ENCODE measurements around the gene SMPD4. TPM values are rescaled to one million over a fixed set of nuclear protein-coding genes. Genes with fewer than 3 reads are reported as not detected.
"Not testable (repeated sequence)": the region's sequence is repeated elsewhere in the genome, so short reads cannot be mapped to it uniquely, and the experiment has no call there.

The SMPD4 gene
- total RNA-seq, 5 donors from 2014 or later (not counting 1 experiment from before 2014, with no cell fraction given), result 56.3 to 75.7 (median 62.9) TPM

DNA sequence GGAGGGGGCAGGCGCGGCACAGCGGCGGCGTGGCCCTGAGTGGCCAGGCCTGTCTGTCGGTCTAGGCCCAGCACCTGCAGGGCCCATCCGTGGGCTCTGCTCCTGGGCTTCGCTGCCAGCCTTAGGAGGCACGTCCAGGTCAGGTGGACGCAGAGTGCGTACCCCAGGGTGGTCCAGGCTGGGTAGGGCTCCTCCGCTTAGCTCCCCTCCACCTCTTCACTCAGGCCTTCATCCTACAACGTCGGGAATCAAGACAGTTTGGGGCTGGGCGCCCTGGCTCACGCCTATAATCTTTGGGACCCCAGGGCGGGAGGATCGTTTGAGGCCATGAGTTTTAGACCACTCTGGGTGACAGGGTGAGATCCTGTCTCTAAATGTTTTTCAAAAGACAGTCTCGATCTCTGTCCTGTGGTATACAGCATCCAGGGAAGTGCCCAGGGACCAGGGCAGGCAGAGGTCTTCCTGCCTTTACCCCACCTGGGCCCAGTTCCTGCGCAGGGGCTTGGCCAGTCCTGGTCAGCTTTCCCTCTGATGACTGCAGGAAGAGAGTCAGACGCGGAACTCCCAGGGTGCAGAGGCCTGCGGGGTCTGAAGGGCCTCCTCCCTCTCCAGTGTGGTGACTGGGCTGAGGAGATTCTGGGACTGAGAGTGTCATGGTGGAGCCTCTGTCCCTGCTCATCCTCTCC lies 1.6 kb upstream of the SMPD4 start:
- WGBS (ENCODE audit: insufficient coverage), result 23% methylated on average over 14 of the region's 23 CpGs
- H3K27me3 Mint-ChIP-seq; ATAC-seq (replicated peaks in 1 of 4); H3K27me3 ChIP-seq (replicated peaks in 1 of 2; ENCODE audit: control insufficient read depth in 2 of 2, extremely low read depth in 1 of 2, insufficient read depth in 2 of 2, low read length in 1 of 2); H3K36me3 Mint-ChIP-seq; H3K9me3 ChIP-seq; H3K9me3 Mint-ChIP-seq; POLR2A ChIA-PET; H3K36me3 ChIP-seq (ENCODE audit: control insufficient read depth in 2 of 2, extremely low read depth in 1 of 2, insufficient read depth in 1 of 2, low read length in 1 of 2): not testable (repeated sequence)
- Mint-ChIP-seq H3K27ac (peak overlapping the region; percentile 27 to 82), H3K4me3 (peak overlapping the region; percentile 71 to 78 (median 72)), H3K4me1 (peaks cover 15 to 35% (median 30%) of the 10 kb centered on the region in 3 donors)
- Histone ChIP-seq H3K27ac (ENCODE audit: low read length) (peak overlapping the region; percentile 38), H3K4me3 (ENCODE audit: control insufficient read depth in 1 of 2, extremely low read depth in 1 of 2, low read length in 1 of 2) (peak overlapping the region; percentile 40 to 47), H3K4me1 (ENCODE audit: control insufficient read depth in 1 of 2, extremely low read depth in 1 of 2, insufficient read depth in 2 of 2, low read length in 2 of 2) (peaks cover 8 to 36% of the 10 kb centered on the region in 2 experiments)
- peak in 3 of 35 experiments; percentile 11 to 16 (median 15) for DNase-seq
- CTCF ChIA-PET, result interaction anchor here in 1 of 2 donors (0.5 kb wide), 1 partner anchor 611 kb away, joined by 3 read pairs; no protein-coding TSS in a partner anchor

DNA sequence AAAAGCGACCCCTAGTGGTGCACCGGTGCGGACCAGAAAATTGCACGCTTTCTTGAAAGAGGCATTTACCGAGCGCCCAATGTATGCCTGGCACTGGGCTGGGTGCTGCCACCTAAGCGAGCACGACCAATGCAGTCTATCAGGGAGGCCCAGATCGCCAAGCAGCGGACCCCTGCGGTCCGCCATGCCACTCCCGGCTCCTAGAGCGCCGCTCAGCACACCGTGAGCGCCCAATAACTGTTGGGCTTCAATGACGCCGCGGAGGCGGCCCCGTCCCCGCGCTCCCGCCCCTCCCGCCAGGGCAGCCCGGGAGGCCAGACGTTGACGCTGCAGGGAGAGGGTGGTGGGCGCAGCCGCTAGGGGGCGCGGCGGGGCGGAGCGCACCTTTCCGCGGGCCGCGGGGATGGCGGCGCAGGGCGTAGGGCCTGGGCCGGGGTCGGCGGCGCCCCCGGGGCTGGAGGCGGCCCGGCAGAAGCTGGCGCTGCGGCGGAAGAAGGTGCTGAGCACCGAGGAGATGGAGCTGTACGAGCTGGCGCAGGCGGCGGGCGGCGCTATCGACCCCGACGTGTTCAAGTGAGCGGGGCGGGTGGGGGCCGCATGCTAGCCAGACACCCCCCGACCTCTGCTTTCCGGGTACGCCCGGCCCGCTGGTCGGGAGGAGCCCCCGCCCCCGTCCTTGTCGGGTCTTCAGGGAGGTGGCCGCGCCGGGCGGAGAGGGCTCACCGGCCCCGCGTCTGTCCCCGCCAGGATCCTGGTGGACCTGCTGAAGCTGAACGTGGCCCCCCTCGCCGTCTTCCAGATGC lies 679 bp upstream of the SMPD4 start, which contains the start of gene MZT2B:
MZT2B (plus strand) TSS at position 383 of the 803 bp plus-strand sequence; CDS start at position 404, 21 bp downstream.
- Mint-ChIP-seq H3K4me1 (peaks cover 18 to 39% (median 30%) of the 10 kb centered on the region in 3 donors), H3K27ac (peak within 1 kb of the TSS; percentile 92 to 95), H3K4me3 (peak within 1 kb of the TSS; percentile 89 to 92 (median 89))
- H3K9me3 Mint-ChIP-seq; H3K36me3 Mint-ChIP-seq; H3K27me3 Mint-ChIP-seq; H3K9me3 ChIP-seq; H3K27me3 ChIP-seq (replicated peaks in 1 of 2; ENCODE audit: control insufficient read depth in 2 of 2, extremely low read depth in 1 of 2, insufficient read depth in 2 of 2, low read length in 1 of 2); H3K36me3 ChIP-seq (ENCODE audit: control insufficient read depth in 2 of 2, extremely low read depth in 1 of 2, insufficient read depth in 1 of 2, low read length in 1 of 2): not testable (repeated sequence)
- WGBS (ENCODE audit: insufficient coverage), result under 1% methylated on average over 72 of the region's 86 CpGs
- DNase-seq (peak; percentile 78 to 93 (median 86)), ATAC-seq (replicated peaks in 1 of 4) (peak; percentile 83 to 89 (median 86))
- peak within 1 kb of the TSS; percentile 88 for H3K27ac ChIP-seq (ENCODE audit: low read length)
- POLR2A ChIA-PET, result interaction anchor here (0.6 to 1.4 kb wide), 3 partner anchors 156 to 161 kb away, joined by 4 to 14 read pairs (median 7); partner anchors contain the start of gene IMP4 (in 2 of the 2)
- CTCF ChIA-PET, result interaction anchor here (0.5 to 2.2 kb wide), 9 partner anchors 124 to 1311 kb away, joined by 3 to 51 read pairs (median 4); partner anchors contain the start of gene IMP4 (in 1 of the 2)
- H3K4me3 ChIP-seq (ENCODE audit: control insufficient read depth in 1 of 2, extremely low read depth in 1 of 2, low read length in 1 of 2), result peak within 1 kb of the TSS; percentile 66 to 83
- peaks cover 8 to 36% of the 10 kb centered on the region in 2 experiments for H3K4me1 ChIP-seq (ENCODE audit: control insufficient read depth in 1 of 2, extremely low read depth in 1 of 2, insufficient read depth in 2 of 2, low read length in 2 of 2)

DNA sequence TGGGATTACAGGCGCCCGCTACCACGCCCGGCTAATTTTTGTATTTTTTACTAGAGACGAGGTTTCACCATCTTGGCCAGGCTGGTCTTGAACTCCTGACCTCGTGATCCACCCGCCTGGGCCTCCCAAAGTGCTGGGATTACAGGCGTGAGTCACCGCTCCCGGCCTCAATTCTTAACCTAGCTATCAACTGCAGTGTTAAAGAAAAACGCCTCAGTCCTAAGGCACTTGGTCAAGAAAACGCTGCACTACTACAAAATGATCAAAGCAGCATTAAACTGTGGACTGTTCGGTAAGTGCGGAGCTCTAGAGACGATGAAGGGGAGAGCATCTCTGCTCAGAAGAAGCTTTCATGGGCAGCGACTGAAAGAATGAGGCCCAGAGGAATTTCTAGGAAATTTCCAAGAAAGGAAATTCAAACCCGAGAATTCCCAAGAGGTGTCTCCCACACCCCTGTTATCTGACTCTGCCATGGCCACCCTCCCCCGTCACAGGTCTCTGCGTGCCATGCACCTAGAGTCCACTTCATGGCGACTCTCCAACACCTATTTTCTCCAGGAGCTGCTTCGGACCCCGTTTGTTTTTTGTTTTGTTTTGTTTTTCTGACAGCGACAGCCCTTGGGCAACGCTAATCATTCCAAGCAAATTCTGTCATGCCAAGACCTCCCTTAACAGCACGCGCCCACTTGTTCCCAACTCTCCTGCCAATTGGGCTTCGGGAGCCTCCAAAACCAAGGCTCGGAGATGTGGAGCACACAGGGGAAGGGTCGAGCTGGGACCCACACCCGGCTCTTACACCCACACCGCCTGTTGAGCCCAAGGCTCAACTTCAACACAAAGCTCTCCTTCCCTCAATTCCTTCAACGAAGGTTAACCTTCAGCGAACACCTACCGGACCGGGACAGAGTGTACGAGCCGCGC lies 738 bp downstream of the SMPD4 start:
- not testable (repeated sequence) for H3K9me3 Mint-ChIP-seq; DNase-seq; H3K27me3 Mint-ChIP-seq; ATAC-seq (replicated peaks in 1 of 4); H3K9me3 ChIP-seq; H3K27me3 ChIP-seq (replicated peaks in 1 of 2; ENCODE audit: control insufficient read depth in 2 of 2, extremely low read depth in 1 of 2, insufficient read depth in 2 of 2, low read length in 1 of 2); H3K36me3 Mint-ChIP-seq
- peak overlapping the region; percentile 92 to 95 for H3K27ac Mint-ChIP-seq
- peaks cover 0 to 12% of the 10 kb centered on the region in 2 donors for H3K36me3 ChIP-seq (ENCODE audit: control insufficient read depth in 2 of 2, extremely low read depth in 1 of 2, insufficient read depth in 1 of 2, low read length in 1 of 2)
- peaks cover 8 to 34% of the 10 kb centered on the region in 2 experiments for H3K4me1 ChIP-seq (ENCODE audit: control insufficient read depth in 1 of 2, extremely low read depth in 1 of 2, insufficient read depth in 2 of 2, low read length in 2 of 2)
- ChIA-PET POLR2A (interaction anchor here (0.6 to 1.4 kb wide), 6 partner anchors 146 to 899 kb away, joined by 3 to 14 read pairs (median 6); partner anchors contain the start of gene IMP4 (in 1 of the 2)), CTCF (interaction anchor here (0.6 to 2.2 kb wide), 11 partner anchors 12 to 308 kb away, joined by 3 to 51 read pairs (median 5); partner anchors contain the start of gene IMP4 (in 1 of the 2))
- H3K27ac ChIP-seq (ENCODE audit: low read length), result peak overlapping the region; percentile 88
- peak overlapping the region; percentile 89 to 92 (median 89) for H3K4me3 Mint-ChIP-seq
- peak overlapping the region; percentile 66 to 78 for H3K4me3 ChIP-seq (ENCODE audit: control insufficient read depth in 1 of 2, extremely low read depth in 1 of 2, low read length in 1 of 2)
- 25% methylated on average over 33 of the region's 38 CpGs for WGBS (ENCODE audit: insufficient coverage)
- H3K4me1 Mint-ChIP-seq, result peaks cover 18 to 33% (median 29%) of the 10 kb centered on the region in 3 donors

DNA sequence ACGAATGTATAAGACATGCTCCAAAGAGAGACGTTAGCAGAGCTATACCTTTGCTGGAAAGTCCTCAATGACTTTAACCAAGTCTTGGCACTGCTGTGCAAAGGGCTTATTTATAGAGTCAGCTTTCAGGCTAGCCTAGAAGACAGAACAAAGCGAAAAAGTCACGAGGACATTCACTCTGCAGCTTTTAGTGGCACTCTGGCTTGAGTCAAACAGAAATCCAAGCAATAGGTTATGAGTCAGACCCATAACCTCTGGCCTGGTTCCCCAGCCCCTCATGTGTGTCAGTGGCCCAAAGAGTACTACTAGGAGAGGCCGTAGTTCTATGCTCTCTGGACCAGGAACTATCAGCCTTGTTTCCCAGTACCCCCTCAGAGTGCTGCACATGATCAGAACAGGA lies 6.5 kb downstream of the SMPD4 start:
- H3K4me1 ChIP-seq (ENCODE audit: control insufficient read depth in 1 of 2, extremely low read depth in 1 of 2, insufficient read depth in 2 of 2, low read length in 2 of 2); H3K27ac ChIP-seq (ENCODE audit: low read length); H3K27me3 Mint-ChIP-seq; DNase-seq; H3K9me3 Mint-ChIP-seq; POLR2A ChIA-PET; H3K4me3 Mint-ChIP-seq; H3K9me3 ChIP-seq; ATAC-seq (replicated peaks in 1 of 4); H3K27ac Mint-ChIP-seq; H3K27me3 ChIP-seq (replicated peaks in 1 of 2; ENCODE audit: control insufficient read depth in 2 of 2, extremely low read depth in 1 of 2, insufficient read depth in 2 of 2, low read length in 1 of 2); H3K4me3 ChIP-seq (ENCODE audit: control insufficient read depth in 1 of 2, extremely low read depth in 1 of 2, low read length in 1 of 2): not testable (repeated sequence)
- CTCF ChIA-PET, result interaction anchor here in 1 of 2 donors (0.6 kb wide), 1 partner anchor 698 kb away, joined by 3 read pairs; no protein-coding TSS in a partner anchor
- 65% methylated on average over 4 of the region's 5 CpGs for WGBS (ENCODE audit: insufficient coverage)
- peaks cover 10 to 47% of the 10 kb centered on the region in 2 donors for H3K36me3 ChIP-seq (ENCODE audit: control insufficient read depth in 2 of 2, extremely low read depth in 1 of 2, insufficient read depth in 1 of 2, low read length in 1 of 2)
- H3K4me1 Mint-ChIP-seq, result peaks cover 6 to 10% (median 9%) of the 10 kb centered on the region in 3 donors
- peaks cover 30% of the 10 kb centered on the region for H3K36me3 Mint-ChIP-seq

DNA sequence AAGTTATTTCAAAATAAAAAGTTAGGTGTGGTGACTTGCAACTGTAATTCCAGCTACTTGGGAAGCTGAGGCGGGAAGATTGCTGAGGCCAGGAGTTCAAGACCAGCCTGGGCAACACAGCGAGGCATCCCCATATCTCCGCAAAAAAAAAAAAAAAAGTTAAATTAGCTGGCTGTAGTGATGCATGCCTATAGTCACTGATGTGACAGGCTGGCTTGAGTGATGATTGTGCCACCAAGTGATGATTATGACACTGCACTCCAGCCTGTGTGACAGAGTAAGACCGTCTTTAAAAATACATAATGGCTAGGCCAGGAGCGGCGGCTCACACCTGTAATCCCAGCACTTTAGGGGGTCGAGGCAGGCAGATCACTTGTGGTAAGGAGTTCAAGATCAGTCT lies 11.5 kb downstream of the SMPD4 start:
- Histone ChIP-seq H3K4me1 (ENCODE audit: control insufficient read depth in 1 of 2, extremely low read depth in 1 of 2, insufficient read depth in 2 of 2, low read length in 2 of 2) (no peaks in the 10 kb centered on the region), H3K36me3 (ENCODE audit: control insufficient read depth in 2 of 2, extremely low read depth in 1 of 2, insufficient read depth in 1 of 2, low read length in 1 of 2) (peaks cover 15 to 60% of the 10 kb centered on the region in 2 donors), H3K27ac (ENCODE audit: low read length) (no peak overlapping the region), H3K9me3 (no peaks in the 10 kb centered on the region), H3K27me3 (replicated peaks in 1 of 2; ENCODE audit: control insufficient read depth in 2 of 2, extremely low read depth in 1 of 2, insufficient read depth in 2 of 2, low read length in 1 of 2) (no peaks in the 10 kb centered on the region), H3K4me3 (ENCODE audit: control insufficient read depth in 1 of 2, extremely low read depth in 1 of 2, low read length in 1 of 2) (no peak overlapping the region)
- H3K4me1 Mint-ChIP-seq, result no peaks in the 10 kb centered on the region
- CTCF ChIA-PET, result interaction anchor here in 1 of 2 donors (0.6 kb wide), 1 partner anchor 165 kb away, joined by 3 read pairs; no protein-coding TSS in a partner anchor
- no peak overlapping the region for H3K4me3 Mint-ChIP-seq
- ATAC-seq (replicated peaks in 1 of 4) (no peak), DNase-seq (no peak)
- no peak overlapping the region for H3K27ac Mint-ChIP-seq
- no peaks in the 10 kb centered on the region for H3K9me3 Mint-ChIP-seq
- no peaks in the 10 kb centered on the region for H3K27me3 Mint-ChIP-seq
- 100% methylated on average over 1 of the region's 7 CpGs for WGBS (ENCODE audit: insufficient coverage)
- peaks cover 40% of the 10 kb centered on the region for H3K36me3 Mint-ChIP-seq
- POLR2A ChIA-PET, result interaction anchor here in 1 of 2 donors (0.7 kb wide), 1 partner anchor 761 kb away, joined by 4 read pairs; no protein-coding TSS in a partner anchor

All from T-cell (primary cell).